HCT116 (cell line): ENCODE data around the gene GRM8. TPM values are rescaled to one million over a fixed set of nuclear protein-coding genes. Genes with fewer than 3 reads are reported as not detected.

Experiments used
- ATAC-seq: fragments of 200-7000 bp; cut with Tn5 transposase; 2 replicates; pipeline ENCODE4 v1.9.1; 2020; ENCODE audit warnings: mild to moderate bottlenecking, moderate library complexity
- BruUV-seq: library from RNA; stranded (reverse); fragments of 400-500 nt; replicated peaks from 2 replicates; lab custom pipeline; 2021; lab: Mats Ljungman, UMichigan
- CTCF ChIA-PET: fragments of 300-600 bp; sonication (Branson Sonifier 250); formaldehyde crosslinking; loops from one replicate; lab custom pipeline; 2021; ENCODE audit warnings: antibody characterized with exemption; lab: Charles Lee
- POLR2A ChIA-PET: fragments of 300-600, 350-600 bp; sonication (Branson Sonifier 250); formaldehyde crosslinking; loops from one replicate; lab custom pipeline; 2021; ENCODE audit warnings: antibody characterized with exemption; lab: Charles Lee
- RAD21 ChIA-PET, 2 experiments: fragments of 300-600 bp; sonication (Branson Sonifier 250); formaldehyde crosslinking; loops; one replicate each; lab custom pipeline; 2023; ENCODE audit warnings: low total read pairs in 2 of 2; ENCODE audit not compliant: uncharacterized antibody in 2 of 2, unreplicated experiment in 2 of 2, low non-redundant PET in 1 of 2; lab: Charles Lee
- DNase-seq: peaks from one replicate; pipeline ENCODE4 v3.0.0-alpha.2; 2010; ENCODE audit warnings: low read depth, low spot score
- H2AFZ ChIP-seq: fragments of 200-600 bp; shearing (Covaris generic), sonication (generic); 2 replicates; pipeline ENCODE4 v1.6.1; 2017; ENCODE audit warnings: low read depth, mixed run types, mixed read lengths, antibody characterized with exemption, low read length; ENCODE audit not compliant: poor library complexity, severe bottlenecking
- H3K27ac ChIP-seq: 2 replicates; pipeline ENCODE4 v1.5.1; 2012; ENCODE audit warnings: low read depth, low read length
- H3K27me3 ChIP-seq: fragments of 200-600 bp; sonication (generic); 2 replicates; pipeline ENCODE4 v1.6.1; 2016; ENCODE audit warnings: mixed run types, low read length, mixed read lengths; ENCODE audit not compliant: insufficient read depth
- H3K36me3 ChIP-seq, 2 experiments: fragments of 200-500 bp in 1 of 2; fragments of 200-600 bp in 1 of 2; sonication (Bioruptor generic) in 1 of 2; sonication (generic) in 1 of 2; 2 replicates each; pipeline versions ENCODE4 v1.5.1 to v1.6.1; 2014 to 2016; ENCODE audit warnings: low read length in 2 of 2, inconsistent platforms in 1 of 2, mixed read lengths in 1 of 2, mixed run types in 1 of 2; ENCODE audit not compliant: insufficient read depth in 2 of 2, control insufficient read depth in 1 of 2
- H3K4me1 ChIP-seq, 2 experiments: fragments of 200-600 bp in 1 of 2; sonication (generic) in 1 of 2; 2 replicates each; pipeline versions ENCODE4 v1.5.1 to v1.6.1; 2012 to 2017; ENCODE audit warnings: low read length in 2 of 2, inconsistent platforms in 1 of 2, mild to moderate bottlenecking in 1 of 2, mixed read lengths in 1 of 2, mixed run types in 1 of 2, moderate library complexity in 1 of 2; ENCODE audit not compliant: insufficient read depth in 2 of 2, control insufficient read depth in 1 of 2
- H3K4me2 ChIP-seq: fragments of 200-600 bp; sonication (generic); 2 replicates; pipeline ENCODE4 v1.6.1; 2017; ENCODE audit warnings: mixed run types, low read length, mixed read lengths
- H3K4me3 ChIP-seq, 2 experiments: fragments of 200-600 bp in 1 of 2; sonication (generic) in 1 of 2; replicated peaks in 1 of 2; 2 replicates each; pipeline ENCODE4 v1.5.1; 2011 to 2016; ENCODE audit warnings: low read length in 2 of 2, control low read depth in 1 of 2, low read depth in 1 of 2, mild to moderate bottlenecking in 1 of 2, mixed read lengths in 1 of 2, mixed run types in 1 of 2
- H3K79me2 ChIP-seq: fragments of 200-600 bp; sonication (generic); 2 replicates; pipeline ENCODE4 v1.6.1; 2017; ENCODE audit warnings: mild to moderate bottlenecking, mixed run types, low read length, moderate library complexity, mixed read lengths; ENCODE audit not compliant: insufficient read depth
- H3K9ac ChIP-seq: fragments of 200-600 bp; sonication (generic); 2 replicates; pipeline ENCODE4 v1.6.1; 2016; ENCODE audit warnings: low read length, mixed read lengths
- H3K9me2 ChIP-seq: fragments of 200-600 bp; sonication (generic), shearing (Covaris generic); 2 replicates; pipeline ENCODE4 v1.6.1; 2017; ENCODE audit warnings: mixed run types, mild to moderate bottlenecking, moderate library complexity; ENCODE audit not compliant: insufficient read depth
- H3K9me3 ChIP-seq, 2 experiments: fragments of 200-500 bp in 1 of 2; fragments of 200-600 bp in 1 of 2; sonication (Bioruptor generic) in 1 of 2; sonication (generic) in 1 of 2; 2 replicates each; pipeline ENCODE4 v1.6.1; 2014 to 2017; ENCODE audit warnings: low read length in 2 of 2, mixed read lengths in 2 of 2, inconsistent platforms in 1 of 2, low read depth in 1 of 2, mild to moderate bottlenecking in 1 of 2, mixed run types in 1 of 2, moderate library complexity in 1 of 2; ENCODE audit not compliant: control insufficient read depth in 1 of 2, insufficient read depth in 1 of 2
- H4K20me1 ChIP-seq: fragments of 200-600 bp; sonication (generic), shearing (Covaris generic); 2 replicates; pipeline ENCODE4 v1.6.1; 2017; ENCODE audit warnings: mixed run types, mild to moderate bottlenecking, moderate library complexity; ENCODE audit not compliant: insufficient read depth
- CBX3 ChIP-seq: IDR thresholded peaks from 2 replicates; pipeline ENCODE4 v1.6.1; 2012; ENCODE audit warnings: low read depth
- CTCF ChIP-seq, 3 experiments: fragments of 200-600 bp in 1 of 3; sonication (generic) in 1 of 3; IDR thresholded peaks in 2 of 3; conservative IDR thresholded peaks in 1 of 3; 2 replicates each; pipeline ENCODE4 v1.5.1; 2012 to 2017; ENCODE audit warnings: low read depth in 2 of 3, low read length in 2 of 3, antibody characterized with exemption in 1 of 3, borderline replicate concordance in 1 of 3, control low read depth in 1 of 3, mild to moderate bottlenecking in 1 of 3, mixed read lengths in 1 of 3, mixed run types in 1 of 3, moderate library complexity in 1 of 3; ENCODE audit not compliant: insufficient read depth in 1 of 3
- EZH2 ChIP-seq: fragments of 200-600 bp; sonication (generic); IDR thresholded peaks from 2 replicates; pipeline ENCODE4 v1.6.1; 2017; ENCODE audit warnings: antibody characterized with exemption, mixed run types
- EZH2phosphoT487 ChIP-seq: fragments of 200-600 bp; IDR thresholded peaks from 2 replicates; pipeline ENCODE4 v1.6.1; 2018; ENCODE audit warnings: antibody characterized with exemption, borderline replicate concordance
- FOSL1 ChIP-seq: IDR thresholded peaks from 2 replicates; pipeline ENCODE4 v1.6.1; 2012; ENCODE audit warnings: low read depth
- JUND ChIP-seq: IDR thresholded peaks from 2 replicates; pipeline ENCODE4 v1.6.1; 2012
- MAX ChIP-seq: IDR thresholded peaks from 2 replicates; pipeline ENCODE4 v1.6.1; 2012
- POLR2AphosphoS5 ChIP-seq: IDR thresholded peaks from 2 replicates; pipeline ENCODE4 v1.6.1; 2011; ENCODE audit warnings: mild to moderate bottlenecking, low read depth, low read length, moderate library complexity
- RAD21 ChIP-seq: IDR thresholded peaks from 2 replicates; pipeline ENCODE4 v1.6.1; 2012; ENCODE audit warnings: low read depth, mild to moderate bottlenecking
- SIN3A ChIP-seq: IDR thresholded peaks from 2 replicates; pipeline ENCODE4 v1.6.1; 2012; ENCODE audit warnings: low read depth
- SP1 ChIP-seq: IDR thresholded peaks from 2 replicates; pipeline ENCODE4 v1.6.1; 2012; ENCODE audit warnings: low read depth
- SRF ChIP-seq: IDR thresholded peaks from 2 replicates; pipeline ENCODE4 v1.6.1; 2012; ENCODE audit warnings: low read depth
- ZFX ChIP-seq: fragments of 450-650 bp; IDR thresholded peaks from 2 replicates; pipeline ENCODE4 v1.6.1; 2017
- ZNF274 ChIP-seq: fragments of 200-500 bp; sonication (Bioruptor generic); IDR thresholded peaks from 2 replicates; pipeline ENCODE4 v1.6.1; 2014; ENCODE audit warnings: mild to moderate bottlenecking, low read depth, low read length, inconsistent platforms
- intact Hi-C: fragments of 100-400 bp; cut with micrococcal nuclease; formaldehyde crosslinking; loops from 2 replicates; pipeline ENCODE4 v1.10.0; 2022
- total RNA-seq: library from RNA; stranded (reverse); gene quantifications from one replicate; pipeline ENCODE4 v1.2.1, GENCODE V29; 2021; ENCODE audit not compliant: unreplicated experiment

GRM8 gene
- total RNA-seq, 1 experiment from 2014 or later = 0.05 TPM

GRCh38 chr7:126940723-126941307 lies 311.9 kb downstream of the GRM8 start:
- Histone ChIP-seq H4K20me1 (no peaks in the 10 kb centered on the region), H2AFZ (no peak overlapping the region), H3K27ac (no peak overlapping the region), H3K4me2 (no peak overlapping the region), H3K79me2 (no peaks in the 10 kb centered on the region), H3K27me3 (peaks cover 25% of the 10 kb centered on the region), H3K4me1 (no peaks in the 10 kb centered on the region), H3K9ac (no peak overlapping the region), H3K9me2 (no peaks in the 10 kb centered on the region), H3K4me3 (no peak overlapping the region), H3K9me3 (no peaks in the 10 kb centered on the region), H3K36me3 (no peaks in the 10 kb centered on the region)
- POLR2A ChIA-PET = no interaction called here
- intact Hi-C loops = no loop called here
- RAD21 ChIA-PET = no interaction called here
- CTCF ChIA-PET = no interaction called here
- DNase-seq (no peak), ATAC-seq (no peak)
- no peak for TF ChIP-seq FOSL1
- no peak for TF ChIP-seq MAX
- TF ChIP-seq SIN3A = no peak
- TF ChIP-seq EZH2 = no peak
- TF ChIP-seq RAD21 = no peak
- no peak for TF ChIP-seq JUND
- no peak for TF ChIP-seq CBX3
- TF ChIP-seq POLR2AphosphoS5 = no peak
- TF ChIP-seq ZNF274 = no peak
- TF ChIP-seq ZFX = no peak
- TF ChIP-seq EZH2phosphoT487 = no peak
- TF ChIP-seq SRF = no peak
- no peak for TF ChIP-seq CTCF (IDR thresholded peaks at IDR 0.05 in 2 of 3, conservative IDR thresholded peaks at IDR 0.05 in 1 of 3; ENCODE audit: borderline replicate concordance in 1 of 3, insufficient read depth in 1 of 3, low read depth in 2 of 3, low read length in 2 of 3)
- TF ChIP-seq SP1 = no peak
- no TSS peak for BruUV-seq
